Muscle layer of colon (tissue), 2 donors: ENCODE data around the gene SEZ6L.

Source experiments
- H3K27ac ChIP-seq: one replicate; pipeline ENCODE4 v1.7.0; 2013; ENCODE audit warnings: low read depth, mild to moderate bottlenecking, low read length, moderate library complexity
- H3K27me3 ChIP-seq, 2 donors: one replicate each; pipeline ENCODE4 v1.7.0; 2013; ENCODE audit warnings: low read length in 2 of 2, mild to moderate bottlenecking in 2 of 2; ENCODE audit not compliant: insufficient read depth in 2 of 2, control insufficient read depth in 1 of 2
- H3K36me3 ChIP-seq: one replicate; pipeline ENCODE4 v1.7.0; 2013; ENCODE audit warnings: mild to moderate bottlenecking, low read length; ENCODE audit not compliant: insufficient read depth
- H3K4me1 ChIP-seq: one replicate; pipeline ENCODE4 v1.7.0; 2013; ENCODE audit warnings: mild to moderate bottlenecking, low read length; ENCODE audit not compliant: insufficient read depth
- H3K4me3 ChIP-seq, 2 donors: one replicate each; pipeline ENCODE4 v1.7.0; 2013; ENCODE audit warnings: low read length in 2 of 2, low read depth in 1 of 2, mild to moderate bottlenecking in 1 of 2, moderate library complexity in 1 of 2
- H3K9ac ChIP-seq: one replicate; pipeline ENCODE4 v1.7.0; 2013; ENCODE audit warnings: low read length
- H3K9me3 ChIP-seq: one replicate; pipeline ENCODE4 v1.7.0; 2013; ENCODE audit warnings: mild to moderate bottlenecking, low read length
- donor health status: abdominal sarcoma.
- donor health status: Adenocarcinoma of cecum.

The SEZ6L gene

DNA sequence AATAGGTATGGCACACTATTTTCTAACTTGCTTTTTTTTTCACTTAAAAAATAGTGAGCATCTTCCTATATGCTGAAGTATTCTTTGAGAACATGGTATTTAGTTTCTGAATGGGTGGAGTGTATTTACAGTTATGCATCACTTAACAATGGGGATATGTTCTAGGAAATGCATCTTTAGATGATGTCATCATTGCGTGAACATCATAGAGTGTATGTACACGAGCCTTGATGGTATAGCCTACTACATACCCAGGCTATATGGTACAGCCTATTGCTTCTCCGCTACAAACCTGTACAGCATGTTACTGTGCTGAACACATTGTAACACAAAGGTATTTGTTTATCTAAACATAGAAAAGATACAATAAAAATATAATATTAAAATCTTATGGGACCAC lies 135.5 kb downstream of the SEZ6L start:
- Histone ChIP-seq H3K27ac (no peak overlapping the region), H3K4me3 (no peak overlapping the region), H3K9me3 (no peaks in the 10 kb centered on the region), H3K27me3 (peaks cover 0 to 5% of the 10 kb centered on the region in 2 donors), H3K9ac (no peak overlapping the region), H3K36me3 (no peaks in the 10 kb centered on the region), H3K4me1 (no peaks in the 10 kb centered on the region)

- no peak overlapping the region for H3K9ac ChIP-seq
- peaks cover 0 to 5% of the 10 kb centered on the region in 2 donors for H3K27me3 ChIP-seq
- H3K4me3 ChIP-seq = no peak overlapping the region
- no peaks in the 10 kb centered on the region for H3K36me3 ChIP-seq
- H3K9me3 ChIP-seq = no peaks in the 10 kb centered on the region
- H3K27ac ChIP-seq = no peak overlapping the region
- H3K4me1 ChIP-seq = no peaks in the 10 kb centered on the region
These were observed 139.2 kb downstream of the SEZ6L start for GRCh38 chr22:26308467-26308866.

GRCh38 chr22:26310616-26311015 lies 141.4 kb downstream of the SEZ6L start:
- no peak overlapping the region for H3K9ac ChIP-seq
- no peaks in the 10 kb centered on the region for H3K9me3 ChIP-seq
- H3K4me3 ChIP-seq = no peak overlapping the region
- H3K36me3 ChIP-seq = no peaks in the 10 kb centered on the region
- peaks cover 0 to 5% of the 10 kb centered on the region in 2 donors for H3K27me3 ChIP-seq
- H3K27ac ChIP-seq = no peak overlapping the region
- H3K4me1 ChIP-seq = no peaks in the 10 kb centered on the region

DNA sequence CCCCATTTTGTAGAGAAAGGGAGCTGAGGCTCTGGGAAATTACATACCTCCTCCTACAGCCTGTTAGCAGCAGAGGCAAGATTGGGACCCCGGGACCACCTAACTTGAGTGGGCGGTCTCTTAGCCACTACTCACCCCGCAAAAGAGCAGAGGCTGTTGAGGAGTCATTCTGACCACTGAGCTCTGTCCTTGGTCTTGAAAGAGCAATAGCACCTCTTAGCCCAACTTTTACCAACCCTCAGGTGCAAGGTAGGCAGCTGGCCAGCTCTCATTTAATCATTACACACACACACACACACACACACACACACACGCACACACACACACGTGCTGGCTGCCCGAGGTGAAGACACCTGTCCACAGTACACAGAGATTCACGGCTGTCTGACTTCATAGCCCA lies 144.0 kb downstream of the SEZ6L start:
- Histone ChIP-seq H3K9me3 (no peaks in the 10 kb centered on the region), H3K9ac (no peak overlapping the region), H3K4me1 (no peaks in the 10 kb centered on the region), H3K36me3 (no peaks in the 10 kb centered on the region), H3K27me3 (no peaks in the 10 kb centered on the region), H3K27ac (no peak overlapping the region), H3K4me3 (no peak overlapping the region)

GRCh38 chr22:26314171-26314570 lies 144.9 kb downstream of the SEZ6L start:
- H3K27ac ChIP-seq = no peak overlapping the region
- H3K9me3 ChIP-seq = no peaks in the 10 kb centered on the region
- no peak overlapping the region for H3K9ac ChIP-seq
- no peaks in the 10 kb centered on the region for H3K36me3 ChIP-seq
- H3K4me3 ChIP-seq = no peak overlapping the region
- no peaks in the 10 kb centered on the region for H3K27me3 ChIP-seq
- H3K4me1 ChIP-seq = no peaks in the 10 kb centered on the region

DNA sequence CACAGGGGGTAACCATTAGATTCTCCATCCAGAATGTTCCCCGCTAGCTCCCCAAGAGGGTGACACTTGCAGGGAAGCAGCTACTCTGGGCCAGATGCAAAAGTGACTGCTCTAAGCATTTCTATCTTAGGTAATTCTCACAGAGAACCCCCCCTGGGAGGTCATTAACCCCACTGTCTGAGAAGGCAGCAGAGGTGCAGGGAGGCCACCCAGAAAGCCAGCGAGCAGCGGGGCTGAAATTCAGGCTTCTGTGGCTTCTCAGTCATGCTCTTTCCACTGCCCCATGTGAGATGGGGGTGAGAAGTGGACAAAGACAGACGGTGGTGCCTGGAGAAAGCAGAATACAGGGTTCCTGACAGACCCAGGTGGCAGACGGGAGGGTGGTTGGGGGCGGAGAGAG lies 145.4 kb downstream of the SEZ6L start:
- Histone ChIP-seq H3K27ac (no peak overlapping the region), H3K27me3 (no peaks in the 10 kb centered on the region), H3K9ac (no peak overlapping the region)

DNA sequence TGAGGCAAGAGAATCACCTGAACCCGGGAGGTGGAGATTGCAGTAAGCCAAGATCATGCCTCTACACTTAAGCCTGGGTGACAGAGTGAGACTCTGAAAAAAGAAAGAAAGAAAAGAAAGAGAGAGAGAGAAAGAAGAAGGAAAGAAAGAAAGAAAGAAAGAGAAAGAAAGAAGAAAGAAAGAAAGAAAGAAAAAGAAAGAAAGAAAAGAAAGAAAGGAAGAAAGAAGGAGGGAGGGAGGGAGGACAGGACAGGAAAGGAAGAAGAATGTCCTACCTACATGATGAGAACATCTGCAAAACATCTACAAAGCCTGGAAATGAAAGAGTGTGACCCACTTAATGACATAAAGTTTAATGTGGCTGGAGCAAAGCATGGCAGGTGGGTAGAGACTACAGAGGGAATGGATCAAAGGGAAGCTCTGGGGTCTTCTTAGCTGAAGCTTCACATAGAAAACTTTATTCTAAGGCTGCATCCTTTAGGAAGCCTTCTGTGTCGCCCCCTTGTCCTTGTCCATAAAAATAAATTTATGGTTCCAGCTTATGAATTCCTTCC lies 147.5 kb downstream of the SEZ6L start:
- H3K4me1 ChIP-seq = peaks cover 2% of the 10 kb centered on the region
- no peaks in the 10 kb centered on the region for H3K9me3 ChIP-seq
- H3K9ac ChIP-seq = no peak overlapping the region
- H3K27ac ChIP-seq = no peak overlapping the region
- no peak overlapping the region for H3K4me3 ChIP-seq
- no peaks in the 10 kb centered on the region for H3K36me3 ChIP-seq
- peaks cover 0 to 3% of the 10 kb centered on the region in 2 donors for H3K27me3 ChIP-seq

More for the DNA sequence above, 145.4 kb downstream of the SEZ6L start:
- no peaks in the 10 kb centered on the region for H3K9me3 ChIP-seq
- no peaks in the 10 kb centered on the region for H3K36me3 ChIP-seq
- H3K4me3 ChIP-seq = no peak overlapping the region
- H3K4me1 ChIP-seq = no peaks in the 10 kb centered on the region

GRCh38 chr22:26318975-26319374 lies 149.7 kb downstream of the SEZ6L start:
- H3K27me3 ChIP-seq = peaks cover 0 to 3% of the 10 kb centered on the region in 2 donors

GRCh38 chr22:26320447-26320846 lies 151.2 kb downstream of the SEZ6L start:
- Histone ChIP-seq H3K27me3 (peaks cover 3 to 10% of the 10 kb centered on the region in 2 donors), H3K27ac (no peak overlapping the region), H3K9me3 (no peaks in the 10 kb centered on the region), H3K9ac (no peak overlapping the region), H3K4me1 (peaks cover 9% of the 10 kb centered on the region), H3K4me3 (no peak overlapping the region), H3K36me3 (no peaks in the 10 kb centered on the region)

More at GRCh38 chr22:26318975-26319374, 149.7 kb downstream of the SEZ6L start:
- peaks cover 9% of the 10 kb centered on the region for H3K4me1 ChIP-seq
- H3K4me3 ChIP-seq = no peak overlapping the region
- H3K9ac ChIP-seq = no peak overlapping the region
- no peaks in the 10 kb centered on the region for H3K9me3 ChIP-seq
- H3K27ac ChIP-seq = no peak overlapping the region
- no peaks in the 10 kb centered on the region for H3K36me3 ChIP-seq

DNA sequence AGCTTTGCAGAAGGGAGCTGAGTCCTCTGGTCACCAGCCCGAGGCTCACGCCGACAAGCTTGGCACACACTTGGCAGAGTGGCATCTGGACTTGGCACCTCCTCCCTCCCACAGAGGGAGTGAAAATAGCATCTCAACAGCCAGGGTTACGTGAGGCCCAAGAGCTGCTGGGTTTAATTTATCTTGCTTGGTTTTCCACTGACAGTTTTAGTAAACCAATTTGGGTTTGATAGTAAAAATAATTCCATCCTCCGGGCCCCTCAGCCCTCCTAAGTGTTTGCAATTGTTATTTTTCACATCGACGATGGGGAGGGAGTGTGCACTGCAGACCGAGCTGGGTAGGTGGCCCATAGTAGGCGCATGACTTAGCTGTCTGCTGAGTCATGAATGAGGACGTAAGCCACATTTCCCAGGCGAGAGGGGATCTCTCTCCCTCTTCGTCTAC lies 152.2 kb downstream of the SEZ6L start:
- H3K4me3 ChIP-seq = no peak overlapping the region

GRCh38 chr22:26322179-26322905 lies 153.1 kb downstream of the SEZ6L start:
- no peaks in the 10 kb centered on the region for H3K9me3 ChIP-seq
- H3K4me1 ChIP-seq = peaks cover 9% of the 10 kb centered on the region
- peaks cover 3 to 21% of the 10 kb centered on the region in 2 donors for H3K27me3 ChIP-seq
- H3K4me3 ChIP-seq = no peak overlapping the region
- H3K9ac ChIP-seq = no peak overlapping the region
- H3K27ac ChIP-seq = no peak overlapping the region
- no peaks in the 10 kb centered on the region for H3K36me3 ChIP-seq

More for the DNA sequence above, 152.2 kb downstream of the SEZ6L start:
- no peaks in the 10 kb centered on the region for H3K9me3 ChIP-seq
- H3K9ac ChIP-seq = no peak overlapping the region
- peaks cover 3 to 17% of the 10 kb centered on the region in 2 donors for H3K27me3 ChIP-seq
- no peaks in the 10 kb centered on the region for H3K36me3 ChIP-seq
- H3K4me1 ChIP-seq = peaks cover 9% of the 10 kb centered on the region
- H3K27ac ChIP-seq = no peak overlapping the region

DNA sequence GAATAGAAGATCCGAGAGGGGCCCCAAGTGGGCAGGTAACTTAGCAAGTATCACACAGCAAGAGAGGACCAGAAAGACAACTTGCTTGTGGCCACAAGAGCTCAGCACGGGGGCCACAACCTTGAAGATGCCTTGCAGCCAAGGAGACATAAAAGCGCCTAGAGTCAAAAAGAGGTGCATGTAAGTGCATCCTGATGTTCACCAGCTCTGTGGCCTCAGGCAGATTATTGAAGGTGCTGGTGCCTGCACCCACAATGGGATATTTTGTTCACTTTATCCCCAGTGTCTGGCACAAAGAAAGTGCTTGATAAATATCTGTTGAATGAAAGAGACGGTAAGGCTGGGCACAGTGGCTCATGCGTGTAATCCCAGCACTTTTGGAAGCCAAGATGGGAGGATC lies 153.8 kb downstream of the SEZ6L start:
- no peaks in the 10 kb centered on the region for H3K36me3 ChIP-seq
- no peak overlapping the region for H3K4me3 ChIP-seq
- no peak overlapping the region for H3K9ac ChIP-seq
- H3K27ac ChIP-seq = no peak overlapping the region
- no peaks in the 10 kb centered on the region for H3K9me3 ChIP-seq
- H3K27me3 ChIP-seq = peaks cover 3 to 21% of the 10 kb centered on the region in 2 donors
- H3K4me1 ChIP-seq = peaks cover 9% of the 10 kb centered on the region
